ENCODE data around the gene RINL.

GRCh38 chr19:38879400-38879751 lies 1.3 kb upstream of the RINL start:
- no peak for TF ChIP-seq CTCF (IDR thresholded peaks at IDR 0.05; ENCODE audit: borderline replicate concordance, extremely low read depth, low read length, poor library complexity, severe bottlenecking)
- TF ChIP-seq EZH2 (IDR thresholded peaks at IDR 0.05; ENCODE audit: borderline replicate concordance, low read depth, low read length, severe bottlenecking), result no peak

Data from DND-41 (cell line).